ENCODE data around the gene C6orf15.
"Not testable (repeated sequence)": the region's sequence is repeated elsewhere in the genome, so short reads cannot be mapped to it uniquely, and the experiment has no call there.

C6orf15 gene

DNA sequence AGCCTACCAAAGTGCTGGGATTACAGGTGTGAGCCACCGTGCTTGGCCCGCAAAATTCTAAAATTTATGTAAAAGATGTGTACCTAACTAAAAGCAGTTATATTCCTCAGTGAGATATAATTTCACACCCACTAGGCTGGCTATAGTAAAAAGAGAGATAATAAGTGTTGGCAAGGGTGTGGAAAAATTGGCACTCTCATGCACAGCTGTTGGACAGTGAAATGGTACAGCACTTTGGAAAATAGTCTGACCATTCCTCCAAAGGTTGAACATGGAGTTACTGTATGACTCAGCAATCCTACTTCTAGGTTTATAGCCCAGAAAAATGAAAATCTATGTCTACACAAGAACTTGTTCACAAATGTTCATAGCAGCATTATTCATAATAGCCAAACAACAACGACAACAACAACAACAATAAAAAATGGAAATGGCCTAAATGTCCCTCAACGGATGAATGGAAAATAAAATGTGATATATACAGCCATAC, 13.9 kb downstream of the C6orf15 start:
- DNase-seq: no peak

DNA sequence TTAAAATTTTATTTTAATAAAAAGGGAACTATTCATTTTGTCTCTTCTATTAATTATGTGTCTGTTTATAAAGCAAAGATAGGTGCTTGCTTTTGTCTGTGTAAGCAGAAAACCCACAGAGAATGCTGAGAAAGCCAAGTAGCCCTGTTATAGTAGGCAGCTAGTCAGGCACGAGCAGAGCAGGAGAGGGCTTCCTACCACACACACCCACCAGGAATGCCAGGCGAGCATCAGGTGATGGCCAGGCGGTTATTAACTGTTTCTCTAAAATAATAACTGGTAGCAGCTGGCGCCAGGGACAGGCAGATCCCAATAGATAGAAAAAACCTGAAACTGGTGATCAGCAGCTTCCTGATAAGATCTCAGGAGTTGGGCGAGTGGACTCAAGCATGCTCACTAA, 15.7 kb downstream of the C6orf15 start:
- DNase-seq: no peak

DNA sequence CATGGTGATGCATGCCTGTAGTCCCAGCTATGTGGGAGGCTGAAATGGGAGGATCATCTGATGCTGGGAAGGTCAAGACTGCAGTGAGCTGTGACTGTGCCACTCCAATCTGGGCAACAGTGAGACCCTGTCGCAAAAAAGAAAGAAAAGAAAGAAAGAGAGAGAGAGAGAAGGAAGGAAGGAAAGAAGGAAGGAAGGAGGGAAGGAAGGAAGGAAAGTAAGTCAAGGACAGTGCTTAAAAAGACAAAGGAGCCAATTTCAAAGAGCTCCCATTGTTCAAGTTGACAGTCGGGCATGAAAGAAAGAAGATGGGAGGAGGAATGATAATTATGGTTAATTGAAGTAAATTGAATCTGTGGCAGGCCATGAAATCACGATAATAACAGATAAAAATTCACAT, 16.2 kb downstream of the C6orf15 start:
- DNase-seq: no peak

DNA sequence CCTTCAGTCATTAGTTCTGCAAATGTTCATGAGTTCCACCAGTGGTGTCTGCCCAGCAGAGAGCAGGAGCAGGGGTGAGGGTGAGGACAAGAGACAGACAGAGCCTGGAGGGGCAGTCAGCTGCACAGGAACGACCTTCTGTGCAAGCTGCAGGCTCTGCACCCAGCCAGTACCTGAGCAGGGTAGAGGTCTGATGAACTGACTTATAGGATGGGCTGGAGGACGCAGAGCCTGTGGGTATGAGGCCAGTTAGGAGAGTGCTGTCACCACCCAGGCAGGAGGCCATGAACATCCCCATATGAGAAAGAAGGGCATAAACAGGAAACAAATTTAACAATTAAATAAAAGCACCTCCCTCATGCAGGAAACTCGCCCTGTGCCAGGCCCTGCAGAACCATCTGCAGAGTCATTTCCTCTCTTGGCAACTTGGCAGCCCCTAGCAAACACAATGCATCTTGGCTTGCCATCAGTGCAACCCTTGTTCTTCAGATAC, 17.9 kb downstream of the C6orf15 start:
- DNase-seq: peak in 2 of 5 donors; percentile 19 to 85

DNA sequence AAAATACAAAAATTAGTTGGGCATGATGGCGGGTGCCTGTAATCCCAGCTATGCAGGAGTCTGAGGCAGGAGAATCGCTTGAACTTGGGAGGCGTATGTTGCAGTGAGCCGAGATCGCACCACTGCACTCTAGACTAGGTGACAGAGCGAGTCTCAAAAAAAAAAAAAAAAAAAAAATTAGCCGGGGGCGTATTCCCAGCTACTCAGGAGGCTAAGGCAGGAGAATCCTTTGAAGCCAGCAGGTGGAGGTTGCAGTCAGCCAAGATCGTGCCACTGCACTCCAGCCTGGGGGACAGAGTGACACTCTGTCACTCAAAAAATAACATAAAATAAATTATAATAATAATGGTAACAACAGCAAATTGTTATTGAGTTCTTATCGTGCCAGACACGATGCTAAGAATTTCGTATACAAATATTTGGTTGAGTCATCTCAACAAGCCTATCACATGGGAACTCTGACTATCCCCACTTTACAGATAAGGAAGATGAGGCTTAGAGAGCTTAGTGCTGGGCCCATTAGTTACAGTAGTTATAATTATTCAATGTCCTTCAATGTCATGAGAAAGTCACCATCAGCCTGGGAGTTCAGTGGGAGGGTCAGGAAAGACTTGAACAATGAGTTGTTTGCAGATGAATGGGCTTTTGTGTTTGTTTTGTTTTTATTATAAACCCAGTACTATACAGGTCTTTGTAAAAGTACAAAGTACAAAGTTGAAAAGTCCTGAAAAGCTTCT, 19.4 kb downstream of the C6orf15 start:
- no peak for DNase-seq

DNA sequence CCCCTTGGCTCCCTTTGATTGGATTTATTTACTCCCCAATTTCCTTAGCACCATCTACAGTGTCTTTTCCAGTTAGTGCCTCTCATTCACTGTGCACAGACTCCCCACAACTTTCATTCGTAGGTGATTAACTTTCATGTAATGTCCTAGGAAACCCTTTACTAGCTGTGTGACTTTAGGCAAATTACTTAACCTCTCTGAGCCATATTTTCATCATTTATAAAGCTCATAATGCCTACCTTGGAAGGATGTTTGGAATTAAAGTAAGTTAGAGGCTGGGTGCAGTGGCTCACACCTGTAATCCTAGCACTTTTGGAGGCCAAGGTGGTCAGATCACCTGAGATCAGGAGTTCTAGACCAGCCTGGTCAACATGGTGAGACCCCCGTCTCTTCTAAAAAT, 20.1 kb downstream of the C6orf15 start:
- no peak for DNase-seq

DNA sequence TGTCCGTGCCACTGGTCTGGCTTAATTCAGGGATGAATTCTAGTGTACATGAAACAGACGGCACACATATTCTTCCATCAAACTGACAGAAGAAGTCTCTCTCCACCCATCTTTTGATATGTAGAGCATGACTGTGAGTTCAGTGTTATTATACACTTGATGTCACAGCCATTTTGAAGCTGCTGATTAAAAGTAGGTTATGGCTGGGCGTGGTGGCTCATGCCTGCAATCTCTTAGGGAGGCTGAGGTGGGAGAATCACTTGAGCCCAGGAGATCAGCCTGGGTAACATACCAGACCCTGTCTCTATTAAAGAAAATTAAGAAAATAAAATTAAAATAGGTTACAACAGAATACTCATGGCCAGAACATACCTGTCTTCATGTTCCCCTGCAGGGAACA, 20.7 kb downstream of the C6orf15 start:
- DNase-seq: no peak

DNA sequence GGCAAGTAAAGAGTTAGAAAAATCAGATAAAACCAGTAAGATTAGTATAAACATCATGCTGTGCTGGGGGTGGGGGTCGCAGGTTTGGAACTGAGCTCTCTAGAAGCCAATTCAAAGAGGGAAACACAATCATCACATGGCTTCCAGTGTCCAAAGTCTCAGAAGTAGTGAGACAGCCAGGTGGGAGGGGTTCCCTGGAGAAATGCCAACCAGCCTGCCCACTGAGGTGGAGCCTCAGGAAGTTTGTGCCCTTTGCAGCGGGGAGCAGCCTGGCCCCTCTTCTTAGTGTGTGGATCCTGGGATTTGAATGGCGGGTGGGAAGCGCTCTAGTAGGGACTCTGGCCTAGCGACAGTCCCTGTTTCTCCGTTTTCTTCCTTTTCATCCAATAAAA, 21.4 kb downstream of the C6orf15 start:
- DNase-seq: no peak

DNA sequence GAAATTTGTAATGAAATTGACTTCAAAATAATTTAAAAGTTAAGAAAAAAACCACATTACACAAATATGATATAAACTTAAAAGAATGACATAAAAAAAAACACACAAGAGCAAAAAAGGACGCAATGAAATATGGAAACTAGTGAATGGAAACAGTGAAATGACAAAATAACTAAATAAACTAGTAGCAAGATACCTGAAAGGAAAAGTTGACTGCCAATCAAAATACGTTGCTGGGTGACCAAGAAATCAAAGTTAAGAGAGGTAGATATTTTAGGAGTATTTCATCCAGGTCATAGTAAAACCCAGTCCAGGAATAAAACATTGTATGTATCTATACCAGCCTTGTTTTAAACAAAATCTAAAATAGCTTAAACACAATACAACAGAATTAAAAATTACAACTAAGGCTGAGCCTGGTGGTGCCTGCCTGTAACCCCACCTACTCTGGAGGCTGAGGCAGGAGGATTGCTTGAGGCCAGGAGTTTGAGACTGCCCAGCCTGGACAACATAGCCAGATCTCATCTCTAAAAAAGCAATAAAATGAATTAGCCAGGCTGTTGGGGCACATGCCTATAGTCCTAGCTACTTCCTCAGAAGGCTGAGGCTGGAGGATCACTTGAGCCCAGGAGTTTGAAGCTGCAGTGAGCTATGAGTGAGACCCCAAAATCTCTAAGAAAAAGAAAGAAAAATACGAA, 22.0 kb downstream of the C6orf15 start:
- DNase-seq: no peak

DNA sequence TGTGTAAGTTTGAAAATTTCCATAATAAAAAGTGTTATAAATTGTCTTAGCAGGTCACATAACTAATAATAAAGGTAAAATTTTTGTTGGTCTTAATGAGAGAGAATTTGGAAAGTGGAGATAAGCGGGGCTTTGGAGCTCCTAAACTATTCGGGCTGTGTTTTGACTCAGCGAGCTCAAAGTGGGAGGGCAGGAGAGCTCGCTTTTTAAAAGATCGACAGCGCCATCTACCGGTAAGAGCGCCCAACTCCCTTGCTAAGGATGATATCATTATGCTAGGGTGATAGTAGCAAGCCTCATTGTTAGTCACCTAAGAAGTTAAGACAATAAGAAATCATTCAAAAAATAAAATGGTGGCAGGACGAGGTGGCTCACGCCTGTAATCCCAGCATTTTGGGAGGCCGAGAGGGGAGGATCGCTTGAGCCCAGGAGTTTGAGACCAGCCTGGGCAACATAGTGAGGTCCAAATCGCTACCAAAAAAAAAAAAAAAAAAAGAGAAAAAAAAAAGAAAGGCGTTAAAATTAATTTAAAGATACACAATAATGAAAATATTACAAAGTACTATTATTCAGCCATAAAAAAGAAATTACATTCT, 24.8 kb downstream of the C6orf15 start:
- peak; percentile 69 to 91 (median 83) for DNase-seq

DNA sequence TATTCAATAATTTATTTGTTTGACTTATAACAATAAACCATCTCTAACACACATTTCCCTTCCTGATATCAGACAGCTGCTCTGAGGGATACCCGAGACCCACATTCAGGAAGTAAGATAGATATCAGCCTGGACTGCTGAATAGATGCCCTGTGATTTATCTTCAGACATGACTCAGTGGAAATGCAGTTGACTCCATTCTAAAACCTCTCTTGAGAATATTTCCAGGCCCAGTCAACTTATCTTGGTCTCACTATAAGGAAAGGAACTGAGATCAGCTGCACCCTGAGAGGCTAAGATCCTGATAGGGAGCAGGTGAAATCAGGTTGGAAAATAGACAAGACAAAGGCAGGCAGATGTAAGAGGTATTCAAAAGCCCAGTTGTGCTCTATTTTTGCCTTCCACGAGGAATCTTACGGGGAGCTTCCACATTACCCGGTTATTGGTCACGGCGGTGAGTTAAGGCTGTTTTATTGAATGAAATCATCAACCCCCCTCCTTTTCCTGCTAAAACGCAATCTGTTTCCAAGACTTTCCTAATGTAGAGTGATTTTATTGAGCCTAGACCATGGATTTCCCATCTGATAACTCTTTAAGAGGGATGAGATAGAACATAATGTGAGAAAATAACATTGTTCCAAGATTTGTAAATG, 25.5 kb downstream of the C6orf15 start:
- DNase-seq: no peak

DNA sequence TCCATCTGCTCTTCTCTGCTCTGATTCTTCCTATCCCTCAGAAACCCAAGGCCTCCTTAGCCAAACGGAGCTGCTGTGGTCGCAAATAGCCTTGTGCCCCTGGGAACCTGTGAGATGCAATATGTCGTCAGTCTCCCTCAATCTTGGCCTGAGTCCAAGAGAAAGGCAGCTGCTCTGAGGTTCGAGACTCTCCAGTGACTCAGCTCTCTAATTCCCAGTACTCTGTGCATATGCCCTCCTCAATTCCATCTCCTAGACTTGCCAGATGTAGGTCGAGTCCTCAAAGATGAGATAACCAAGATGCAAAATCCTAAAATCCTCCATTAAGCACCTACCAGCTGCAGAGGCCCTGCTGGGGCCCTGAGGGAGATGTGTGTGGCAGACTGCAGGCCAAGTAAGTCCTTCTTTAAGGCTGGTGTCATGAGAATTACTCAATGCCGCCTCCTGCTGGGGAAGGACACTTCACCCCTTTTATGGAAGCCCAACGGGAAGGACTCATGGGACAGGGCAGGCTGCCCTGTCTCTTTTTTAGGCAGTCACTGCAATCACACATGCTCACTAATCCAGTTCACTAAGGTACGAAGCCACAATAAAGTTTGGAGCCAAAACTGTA, 28.5 kb downstream of the C6orf15 start:
- DNase-seq: peak in 4 of 5 donors; percentile 7 to 54 (median 18)

DNA sequence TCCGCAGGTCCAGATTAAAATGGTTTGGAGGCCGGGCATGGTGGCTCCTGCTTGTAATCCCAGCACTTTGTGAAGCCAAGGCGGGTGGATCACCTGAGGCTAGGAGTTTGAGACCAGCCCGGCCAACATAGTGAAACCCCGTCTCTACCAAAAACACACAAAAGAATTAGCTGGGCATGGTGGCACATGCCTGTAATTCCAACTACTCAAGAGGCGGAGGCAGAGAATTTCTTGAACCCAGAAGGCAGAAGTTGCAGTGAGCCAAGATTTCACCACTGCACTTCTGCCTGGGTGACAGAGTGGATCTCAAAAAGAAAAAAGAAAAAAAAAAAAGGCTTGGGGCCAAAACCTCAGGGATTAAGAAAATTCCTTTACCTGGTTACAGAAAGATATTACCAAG, 30.5 kb downstream of the C6orf15 start:
- DNase-seq: no peak

DNA sequence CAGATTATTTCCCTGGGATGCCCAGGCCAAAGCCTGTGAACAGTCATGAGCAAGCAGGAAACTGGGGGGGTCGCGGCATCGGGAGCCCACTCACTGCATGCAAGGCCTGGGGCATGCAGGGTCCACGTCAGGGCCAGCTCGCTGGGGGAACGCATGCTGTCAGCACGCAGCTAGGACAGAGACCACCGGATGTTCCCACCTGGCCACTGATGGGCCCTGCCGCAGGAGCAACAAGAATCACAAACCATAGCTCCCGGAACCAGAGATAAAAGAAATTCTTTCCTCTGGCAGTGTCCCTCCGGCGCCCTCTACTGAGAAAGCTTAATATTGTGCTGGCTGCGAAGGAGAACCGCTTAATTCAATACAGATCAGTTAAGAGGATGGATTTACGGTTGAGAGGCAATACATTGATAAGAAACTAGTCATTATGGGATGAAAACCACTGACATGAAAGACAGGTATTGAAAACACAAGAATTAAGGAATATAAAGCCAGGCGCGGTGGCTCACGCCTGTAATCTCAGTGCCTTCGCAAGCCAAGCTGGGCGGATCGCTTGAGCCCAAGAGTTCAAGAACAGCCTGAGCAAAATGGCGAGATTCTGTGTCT, 32.6 kb downstream of the C6orf15 start:
- peak; percentile 29 to 67 (median 52) for DNase-seq

DNA sequence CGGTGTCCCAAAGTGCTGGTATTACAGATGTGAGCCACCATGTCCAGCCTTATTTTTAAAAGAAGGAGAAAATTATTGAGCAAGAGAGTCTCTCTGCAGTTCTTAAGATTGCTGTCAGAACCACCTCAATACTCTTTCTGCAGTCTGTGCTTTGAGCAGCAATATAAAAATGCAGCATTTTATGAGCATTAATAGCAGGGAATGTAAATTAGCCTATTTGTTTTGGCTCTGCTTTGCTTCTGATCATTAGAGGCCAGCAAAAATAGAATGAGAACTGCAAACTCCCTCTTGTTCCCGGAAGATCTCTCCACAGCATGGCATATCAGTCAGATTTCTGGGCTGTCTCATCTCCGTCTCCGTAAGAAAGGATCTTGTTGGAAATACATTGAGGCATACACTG, 35.8 kb downstream of the C6orf15 start:
- DNase-seq: no peak

DNA sequence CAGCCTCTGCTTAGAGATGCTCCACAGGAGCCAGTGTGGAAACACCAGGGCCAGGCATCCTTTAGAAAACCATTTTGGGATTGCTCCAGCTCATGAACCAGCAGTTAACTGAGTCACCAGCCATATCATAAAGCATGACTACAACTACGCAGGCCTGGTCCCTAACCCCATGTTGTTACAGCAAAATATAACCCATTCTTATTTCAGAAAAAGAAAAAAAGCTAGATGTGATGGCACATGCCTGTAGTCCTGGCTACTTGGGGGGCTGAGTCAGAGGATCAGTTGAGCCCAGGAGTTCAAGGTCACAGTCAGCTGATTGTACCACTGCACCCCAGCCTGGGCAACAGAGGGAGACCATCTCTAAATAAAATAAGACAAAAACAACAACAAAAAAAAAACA, 36.8 kb downstream of the C6orf15 start:
- no peak for DNase-seq

DNA sequence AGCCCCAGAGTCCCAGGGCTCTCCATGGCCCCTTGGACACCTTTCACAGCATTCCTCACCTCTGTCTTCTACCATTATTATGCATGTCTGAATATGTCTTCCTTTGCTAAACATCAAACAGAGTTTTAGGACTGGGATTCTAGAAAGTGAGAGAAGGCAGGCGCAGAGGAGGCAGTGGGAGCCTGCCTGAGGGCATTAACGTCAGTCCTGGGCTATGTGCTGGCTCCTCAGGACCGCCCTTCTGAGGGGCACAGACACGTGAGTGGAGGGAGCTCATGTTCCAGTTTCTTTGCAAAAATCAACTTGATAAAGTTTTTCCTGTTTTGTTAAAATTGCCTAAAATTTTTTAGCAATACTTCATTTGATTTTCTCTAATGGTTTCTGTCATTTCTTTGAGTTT, 38.0 kb downstream of the C6orf15 start:
- DNase-seq: no peak

DNA sequence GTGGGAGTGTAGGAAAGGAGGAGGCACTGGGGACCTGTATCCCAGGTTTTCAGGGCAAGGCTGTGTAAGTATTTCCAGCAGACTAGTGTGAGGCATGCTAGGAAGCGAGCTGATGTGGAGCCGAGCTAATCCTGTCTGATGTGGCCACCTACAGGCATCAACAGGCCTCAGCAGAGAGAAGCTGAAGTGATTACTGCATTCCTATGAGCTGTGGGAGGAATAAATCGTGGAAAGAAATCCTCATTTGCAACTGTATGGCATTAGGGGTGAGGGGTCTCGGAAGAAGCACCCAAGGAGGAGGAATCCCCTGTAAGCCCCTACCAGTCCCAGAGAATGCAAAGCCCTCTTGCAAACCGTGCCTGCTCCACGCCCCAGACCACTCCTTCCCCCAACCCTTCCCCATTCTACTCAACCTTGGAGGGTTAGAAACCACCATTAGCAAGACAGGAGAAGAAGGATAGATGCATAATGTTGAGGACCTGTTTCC, 41.6 kb downstream of the C6orf15 start:
- no peak for DNase-seq

DNA sequence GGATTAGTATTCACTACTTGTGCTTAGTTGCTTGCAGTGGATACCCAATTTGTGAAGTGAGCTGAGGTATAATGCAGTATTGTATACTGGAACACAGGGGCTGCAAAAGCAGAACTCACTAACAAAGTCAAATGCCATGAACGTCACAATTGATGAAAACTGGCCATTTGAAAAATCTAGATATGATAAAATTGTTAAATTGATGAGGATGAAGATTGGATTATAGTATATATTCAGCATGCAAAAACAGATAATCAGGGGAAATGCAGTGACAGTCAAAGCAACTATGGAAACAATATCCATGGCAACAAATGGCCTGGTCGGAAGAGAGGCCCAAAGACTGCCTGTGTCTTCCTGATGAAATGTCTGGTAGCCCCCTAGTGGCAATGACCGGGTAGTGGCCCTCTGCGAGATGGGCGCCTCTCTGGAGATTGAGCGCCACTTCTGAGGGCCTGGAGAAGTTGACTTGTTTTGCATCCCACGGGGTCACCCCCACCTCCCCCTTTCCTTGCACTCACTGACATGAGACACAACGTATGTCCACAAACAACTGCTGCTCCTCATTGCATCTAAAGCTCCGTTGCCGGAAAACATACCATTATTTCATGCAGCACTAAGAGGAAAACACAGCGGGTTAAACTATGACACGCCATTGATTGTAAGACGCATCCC, 43.6 kb downstream of the C6orf15 start:
- peak; percentile 28 to 62 (median 49) for DNase-seq

DNA sequence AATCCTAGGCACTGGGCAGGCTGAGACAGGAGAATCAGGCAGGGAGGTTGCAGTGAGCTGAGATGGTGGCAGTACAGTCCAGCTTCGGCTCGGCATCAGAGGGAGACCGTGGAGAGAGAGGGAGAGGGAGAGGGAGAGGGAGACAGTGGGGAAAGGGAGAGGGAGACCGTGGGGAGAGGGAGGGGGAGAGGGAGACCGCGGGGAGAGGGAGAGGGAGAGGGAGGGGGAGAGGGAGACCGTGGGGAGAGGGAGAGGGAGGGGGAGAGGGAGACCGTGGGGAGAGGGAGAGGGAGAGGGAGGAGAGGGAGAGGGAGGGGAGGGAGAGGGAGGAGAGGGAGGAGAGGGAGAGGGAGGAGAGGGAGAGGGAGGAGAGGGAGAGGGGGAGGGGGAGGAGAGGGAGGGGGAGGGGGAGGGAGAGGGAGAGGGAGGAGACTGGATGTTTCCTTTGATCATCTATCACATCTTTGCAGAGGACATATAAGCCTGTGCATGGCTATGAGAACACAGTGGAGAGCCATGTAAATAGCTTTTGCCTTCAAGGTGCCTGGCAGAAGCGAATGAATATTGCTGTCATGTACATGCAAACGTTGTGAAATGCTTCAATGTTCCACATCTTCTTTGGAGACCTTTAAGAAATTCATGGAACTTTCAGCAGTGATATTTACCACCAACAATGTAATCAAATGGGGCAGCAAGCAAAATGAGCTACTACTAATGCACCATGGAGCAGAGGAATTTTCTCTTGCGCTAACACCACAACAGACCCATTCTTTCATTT, 44.3 kb downstream of the C6orf15 start:
- DNase-seq: not testable (repeated sequence)

DNA sequence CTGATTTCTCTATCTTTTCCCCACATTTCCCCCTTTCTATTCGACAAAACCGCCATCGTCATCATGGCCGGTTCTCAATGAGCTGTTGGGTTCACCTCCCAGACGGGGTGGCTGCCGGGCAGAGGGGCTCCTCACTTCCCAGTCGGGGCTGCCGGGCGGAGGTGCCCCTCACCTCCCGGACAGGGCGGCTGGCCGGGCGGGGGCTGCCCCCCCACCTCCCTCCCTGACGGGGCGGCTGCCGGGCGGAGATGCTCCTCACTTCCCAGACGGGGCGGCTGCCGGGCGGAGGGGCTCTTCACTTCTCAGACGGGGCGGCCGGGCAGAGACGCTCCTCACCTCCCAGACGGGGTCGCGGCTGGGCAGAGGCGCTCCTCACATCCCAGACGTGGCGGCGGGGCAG, 45.3 kb downstream of the C6orf15 start:
- not testable (repeated sequence) for DNase-seq
